ENCODE results near the gene SYCP3.

Gene SYCP3

GRCh38 chr12:101680647-101681046 is 58.6 kb downstream of the SYCP3 start:
- DNase-seq (ENCODE audit: low read depth in 1 of 2, low spot score in 1 of 2) = no peak

- no peak for DNase-seq (ENCODE audit: low read depth in 1 of 2, low spot score in 1 of 2)
These were observed 59.0 kb downstream of the SYCP3 start for GRCh38 chr12:101680240-101680639.
